Astrocyte of the cerebellum (primary cell): ENCODE results near the gene ACP7.

Source experiments
- DNase-seq: peaks from one replicate; pipeline ENCODE4 v3.0.0-alpha.2; 2011; ENCODE audit warnings: low read depth
- H3K4me3 ChIP-seq: 2 replicates; pipeline ENCODE4 v1.5.1; 2011; ENCODE audit warnings: mild to moderate bottlenecking, low read depth, low read length, moderate library complexity
- CTCF ChIP-seq: IDR thresholded peaks from 2 replicates; pipeline ENCODE4 v1.5.1; 2012; ENCODE audit warnings: low read length, low read depth, moderate library complexity, mild to moderate bottlenecking; ENCODE audit errors: missing control alignments
- in situ Hi-C: cut with HindIII; loops from 2 replicates; pipeline ENCODE4 v1.10.0; 2017; ENCODE audit warnings: low sequenced_read_pairs

ACP7 gene

GRCh38 chr19:39156326-39157230 lies 72.4 kb downstream of the ACP7 start:
- no peak for DNase-seq
- no peak for TF ChIP-seq CTCF
- H3K4me3 ChIP-seq, result no peak overlapping the region
- in situ Hi-C loops, result no loop called here

- in situ Hi-C loops, result no loop called here
- TF ChIP-seq CTCF, result no peak
- H3K4me3 ChIP-seq, result no peak overlapping the region
- DNase-seq, result no peak
Observed at GRCh38 chr19:39157275-39157996, 73.3 kb downstream of the ACP7 start.

GRCh38 chr19:39157997-39158389 lies 73.8 kb downstream of the ACP7 start:
- DNase-seq, result no peak
- H3K4me3 ChIP-seq, result no peak overlapping the region
- no peak for TF ChIP-seq CTCF
- in situ Hi-C loops, result no loop called here

GRCh38 chr19:39158646-39159260 lies 74.6 kb downstream of the ACP7 start:
- no peak for TF ChIP-seq CTCF
- no peak for DNase-seq
- H3K4me3 ChIP-seq, result no peak overlapping the region
- in situ Hi-C loops, result no loop called here

GRCh38 chr19:39160523-39160861 lies 76.3 kb downstream of the ACP7 start:
- TF ChIP-seq CTCF, result no peak
- in situ Hi-C loops, result no loop called here
- no peak overlapping the region for H3K4me3 ChIP-seq
- DNase-seq, result peak; percentile 28
